ENCODE measurements around the gene NANOGP8.
A peak's percentile ranks its signal among the peaks of the same experiment; 100 is the strongest.
"Not testable (repeated sequence)": the region's sequence is repeated elsewhere in the genome, so short reads cannot be mapped to it uniquely, and the experiment has no call there.

NANOGP8 gene

DNA sequence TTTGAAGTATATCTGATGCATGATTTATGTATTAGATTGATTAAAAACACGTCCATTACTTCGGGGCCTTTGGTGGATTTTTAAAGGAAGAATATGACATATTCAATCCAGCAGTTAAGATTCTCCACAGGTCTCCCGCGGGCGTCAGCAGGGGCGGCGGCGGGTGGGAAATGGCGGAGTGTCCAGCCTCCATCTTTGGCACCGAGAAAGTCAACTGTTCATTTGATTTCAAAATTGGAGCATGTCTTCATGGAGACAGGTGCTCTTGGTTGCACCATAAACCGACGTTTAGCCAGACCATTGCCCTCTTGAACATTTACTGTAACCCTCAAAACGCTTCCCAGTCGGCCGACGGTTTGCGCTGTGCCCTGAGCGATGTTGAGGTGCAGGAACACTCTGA lies 7.2 kb upstream of the NANOGP8 start:
- DNase-seq: no peak

DNA sequence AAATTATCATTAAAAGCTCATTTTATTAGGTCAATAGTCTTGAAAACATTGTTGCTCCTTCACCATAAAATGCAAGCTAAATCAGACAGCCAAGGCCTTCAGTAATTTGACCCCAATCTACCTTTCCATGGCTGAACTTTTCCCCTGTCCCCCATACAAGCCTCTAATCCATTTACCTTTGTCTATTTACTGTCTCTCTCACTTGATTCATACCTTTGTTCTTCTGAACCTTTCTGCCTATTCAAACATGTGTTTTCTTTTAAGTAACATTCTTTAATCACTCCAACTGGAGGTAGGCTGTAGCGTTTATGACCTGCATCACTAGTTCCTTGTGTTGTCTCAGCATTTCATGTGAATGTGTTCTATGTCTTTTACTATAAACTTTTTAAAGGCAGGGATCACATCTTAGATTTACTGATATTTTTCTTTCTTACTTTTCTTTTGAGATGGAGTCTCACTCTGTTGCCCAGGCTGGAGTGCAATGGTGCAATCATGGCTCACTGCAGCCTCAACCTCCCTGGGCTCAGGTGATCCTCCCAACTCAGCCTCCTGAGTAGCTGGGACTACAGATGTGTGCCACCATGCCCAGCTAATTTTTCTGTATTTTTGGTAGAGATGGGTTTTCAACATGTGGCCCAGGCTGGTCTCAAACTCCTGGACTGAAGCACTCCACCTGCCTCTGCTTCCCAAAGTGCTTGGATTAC lies 5.2 kb upstream of the NANOGP8 start:
- DNase-seq: no peak

GRCh38 chr15:35089551-35089950 lies 4.5 kb upstream of the NANOGP8 start:
- no peak for DNase-seq

DNA sequence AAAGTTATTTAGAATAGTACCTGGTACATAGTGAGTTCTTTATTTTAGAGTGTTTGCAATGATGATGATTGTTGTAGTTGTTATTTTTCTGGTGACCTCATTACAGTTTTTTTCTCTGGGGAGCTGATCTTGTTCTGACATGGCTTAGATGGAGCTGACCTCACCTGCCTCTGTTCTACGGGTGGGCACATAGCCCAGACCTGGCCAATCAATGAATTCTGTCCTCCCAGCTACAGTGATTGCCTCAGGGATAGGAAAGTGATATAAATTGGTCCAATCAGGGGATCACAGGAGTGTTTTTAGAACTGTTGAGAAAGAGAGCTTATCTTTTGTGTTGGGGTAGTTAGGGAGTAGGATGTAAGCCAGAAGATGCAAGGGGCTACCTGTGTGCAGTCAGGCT lies 3.2 kb upstream of the NANOGP8 start:
- DNase-seq: no peak

DNA sequence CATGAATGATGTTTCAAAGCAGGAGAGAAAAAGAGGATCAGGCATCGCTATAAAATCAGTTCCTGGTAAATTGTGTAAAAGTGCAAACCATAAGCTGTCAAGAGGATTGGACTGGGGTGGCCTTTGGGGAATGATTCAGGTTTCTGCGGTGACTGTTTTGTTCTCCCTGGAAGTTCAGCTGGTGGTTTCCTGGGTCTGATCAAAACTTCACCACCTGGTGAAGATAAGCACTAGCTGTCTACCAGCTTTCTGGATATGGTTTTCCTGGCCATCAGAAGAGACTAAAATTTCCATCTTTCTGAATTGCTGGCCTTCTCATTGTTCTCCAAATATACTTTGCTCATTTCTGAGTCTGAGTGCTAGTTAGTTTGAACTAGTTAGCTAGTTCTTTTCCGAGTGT lies 2.7 kb upstream of the NANOGP8 start:
- no peak for DNase-seq

GRCh38 chr15:35082371-35083348 lies 2.4 kb downstream of the NANOGP8 start:
- DNase-seq: not testable (repeated sequence)

GRCh38 chr15:35081626-35082365 lies 3.3 kb downstream of the NANOGP8 start:
- not testable (repeated sequence) for DNase-seq

GRCh38 chr15:35080226-35080625 lies 4.9 kb downstream of the NANOGP8 start:
- no peak for DNase-seq

GRCh38 chr15:35078221-35078915 lies 6.7 kb downstream of the NANOGP8 start:
- DNase-seq: peak; percentile 10

- no peak for DNase-seq
Observed at GRCh38 chr15:35071106-35071505, 14.0 kb downstream of the NANOGP8 start.

DNA sequence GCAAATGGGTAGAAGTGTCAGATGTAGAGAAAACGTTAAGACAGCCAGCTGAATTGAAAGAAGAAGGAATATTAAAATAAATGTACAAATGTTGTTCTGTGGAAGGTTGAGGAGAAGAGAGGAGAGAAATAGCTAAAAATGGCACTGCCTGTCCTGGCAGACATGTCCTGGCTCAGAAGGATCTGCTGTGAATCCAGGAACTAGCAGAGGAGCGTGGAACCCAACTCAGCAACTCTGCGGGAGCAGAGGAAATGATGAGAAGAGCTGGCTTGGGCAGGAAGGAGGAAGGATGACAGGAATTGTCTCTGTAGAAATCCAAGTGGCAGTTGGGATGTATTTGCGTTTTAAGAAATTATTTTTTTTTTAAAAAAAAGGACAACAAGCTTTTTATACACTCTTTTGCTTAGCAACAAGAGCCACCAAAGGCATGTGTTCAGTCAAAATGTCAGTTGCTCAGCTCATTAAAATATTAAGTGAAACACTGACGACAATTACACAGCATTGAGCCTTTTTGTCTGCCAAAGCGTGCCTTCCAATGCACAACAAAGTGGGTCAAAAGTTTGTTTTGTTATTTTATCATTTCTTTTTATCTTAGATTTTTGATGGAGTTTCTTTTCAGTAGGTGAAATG lies 16.1 kb downstream of the NANOGP8 start:
- no peak for DNase-seq

- DNase-seq: no peak
Observed at GRCh38 chr15:35067496-35068347, 17.4 kb downstream of the NANOGP8 start.

GRCh38 chr15:35066094-35066493 lies 19.0 kb downstream of the NANOGP8 start:
- no peak for DNase-seq

- DNase-seq: no peak
Observed at GRCh38 chr15:35064576-35065190, 20.4 kb downstream of the NANOGP8 start.

GRCh38 chr15:35062738-35063099 lies 22.4 kb downstream of the NANOGP8 start:
- DNase-seq: no peak

GRCh38 chr15:35061825-35062737 lies 23.0 kb downstream of the NANOGP8 start:
- DNase-seq: no peak

- DNase-seq: no peak
Observed at GRCh38 chr15:35061161-35061824, 23.8 kb downstream of the NANOGP8 start.

DNA sequence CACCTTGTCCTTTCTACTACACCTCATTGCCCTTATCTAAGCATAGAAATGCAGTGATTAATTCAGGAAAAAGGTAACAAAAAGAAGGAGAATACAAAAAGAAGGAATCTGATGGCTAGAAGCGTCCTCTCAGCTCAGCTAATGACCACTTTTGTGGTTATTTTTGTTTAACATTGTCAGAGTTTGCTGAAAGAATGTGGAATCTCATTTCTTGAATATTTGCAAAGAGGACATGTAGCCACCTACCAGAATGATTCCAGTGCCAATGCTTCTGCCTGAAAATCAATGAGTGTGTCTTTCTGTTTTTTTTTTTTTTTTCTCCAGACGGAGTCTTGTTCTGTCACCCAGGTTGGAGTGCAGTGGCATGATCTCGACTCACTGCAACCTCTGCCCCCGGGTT lies 24.5 kb downstream of the NANOGP8 start:
- DNase-seq: no peak

DNA sequence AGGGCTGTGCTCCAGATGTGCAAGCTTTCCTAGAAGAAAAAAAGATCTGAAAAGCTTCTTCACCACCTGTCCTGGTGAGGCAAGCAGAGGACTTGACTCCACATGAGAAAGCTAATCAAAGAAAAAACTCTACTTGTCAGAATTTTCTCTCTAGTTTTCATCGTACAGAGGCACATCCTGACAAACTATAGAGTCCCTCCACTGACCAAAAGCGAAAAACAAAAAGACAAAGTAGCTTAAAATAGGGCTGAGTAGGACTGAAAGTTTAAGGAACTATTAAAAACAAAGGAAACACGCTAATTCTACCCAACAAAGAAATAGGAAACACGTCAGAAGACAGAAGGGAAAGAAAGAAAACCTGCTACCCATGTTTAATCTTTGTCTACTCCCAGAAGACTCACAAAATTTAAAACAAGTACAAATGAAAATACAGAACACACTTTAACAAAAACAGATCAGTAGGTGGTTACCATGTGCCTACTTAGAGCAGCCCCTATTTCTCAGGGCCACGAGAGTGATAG lies 26.5 kb downstream of the NANOGP8 start:
- DNase-seq: no peak

All from NCI-H1105 (cell line).